Mucosa of gallbladder (tissue), 1 donor: ENCODE results near the gene ADAMTS20. TPM values are rescaled to one million over a fixed set of nuclear protein-coding genes. Genes with fewer than 3 reads are reported as not detected.
A peak's percentile ranks its signal among the peaks of the same experiment; 100 is the strongest.
"Not testable (repeated sequence)": the region's sequence is repeated elsewhere in the genome, so short reads cannot be mapped to it uniquely, and the experiment has no call there.

ENCODE experiments used
- DNase-seq: peaks from one replicate; pipeline ENCODE4 v3.0.0-alpha.2; 2020; ENCODE audit warnings: low spot score
- total RNA-seq: library from RNA; stranded (reverse); gene quantifications from one replicate; pipeline ENCODE4 v1.2.1, GENCODE V29; 2021
- donor health status: DM: no; HTN: no; CAD: no.

The ADAMTS20 gene
- total RNA-seq, 1 donor from 2014 or later: not detected

DNA sequence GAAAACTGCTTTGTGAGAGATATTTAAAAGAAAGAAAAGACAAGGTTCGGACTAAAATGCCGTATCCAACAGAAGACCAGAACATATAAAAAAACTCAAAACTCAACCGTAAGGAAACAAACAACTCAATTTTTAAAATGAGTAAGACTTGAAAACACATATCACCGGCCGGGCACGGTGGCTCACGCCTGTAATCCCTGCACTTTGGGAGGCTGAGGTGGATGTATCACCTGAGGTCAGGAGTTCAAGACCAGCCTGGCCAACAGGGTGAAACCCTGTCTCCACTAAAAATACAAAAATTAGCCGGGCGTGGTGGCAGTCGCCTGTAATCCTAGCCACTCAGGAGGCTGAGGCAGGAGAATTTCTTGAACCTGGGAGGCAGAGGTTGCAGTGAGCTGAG, 192.0 kb downstream of the ADAMTS20 start:
- not testable (repeated sequence) for DNase-seq

DNA sequence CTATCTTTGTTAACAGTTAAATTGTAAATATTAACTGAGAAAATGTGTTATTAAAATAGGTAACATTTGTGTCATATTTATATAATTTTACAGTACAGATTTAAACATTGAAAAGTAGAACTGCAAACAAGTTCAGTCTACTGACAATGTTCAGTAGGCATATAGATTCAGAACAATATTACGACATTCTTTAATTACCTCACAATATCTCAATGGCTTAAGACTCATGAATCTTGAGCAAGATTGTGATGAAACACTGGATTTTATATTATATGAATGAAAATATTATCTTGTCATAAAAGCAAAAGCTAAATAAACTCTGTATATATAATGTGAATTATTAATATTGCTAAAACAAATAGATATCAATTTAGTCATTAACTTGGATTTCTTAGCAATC, 194.9 kb downstream of the ADAMTS20 start:
- DNase-seq: no peak

DNA sequence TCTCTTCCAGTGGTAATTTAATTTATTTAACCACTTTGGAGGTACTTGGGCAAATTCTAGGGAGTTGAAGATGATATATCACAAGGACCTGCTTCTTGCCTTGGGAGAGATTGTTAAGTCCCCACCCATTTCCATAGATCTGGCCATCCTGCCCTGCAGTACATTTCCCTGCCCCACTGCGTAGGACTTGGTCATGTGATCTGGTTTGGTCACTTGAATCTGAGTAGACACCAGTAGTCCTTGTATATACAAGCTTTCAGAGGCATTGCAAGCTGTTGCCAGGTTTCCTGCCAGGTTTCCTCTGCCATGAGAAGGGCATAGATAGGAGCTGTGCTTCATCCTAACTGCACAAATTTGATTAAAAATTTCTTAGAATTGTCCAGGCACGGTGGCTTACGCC, 200.0 kb downstream of the ADAMTS20 start:
- no peak for DNase-seq

DNA sequence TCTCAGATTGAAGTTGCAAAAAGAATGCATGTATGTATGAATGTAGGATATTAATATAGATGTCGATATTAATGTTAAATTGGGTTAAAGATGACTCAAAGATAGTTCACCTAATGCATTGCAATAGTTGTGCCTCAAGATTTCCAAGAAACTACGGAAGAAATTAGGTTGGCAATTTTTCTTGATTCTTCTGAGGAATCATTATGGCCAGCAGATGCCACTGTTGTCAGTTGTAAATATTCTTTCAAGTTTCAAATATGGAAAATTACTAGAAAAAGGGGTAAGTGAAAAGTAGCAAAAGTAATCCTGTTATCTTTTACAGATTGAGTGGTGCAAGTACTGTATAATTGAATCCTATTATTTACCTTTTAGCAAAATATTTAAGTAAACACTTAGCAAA, 202.1 kb downstream of the ADAMTS20 start:
- DNase-seq: no peak

DNA sequence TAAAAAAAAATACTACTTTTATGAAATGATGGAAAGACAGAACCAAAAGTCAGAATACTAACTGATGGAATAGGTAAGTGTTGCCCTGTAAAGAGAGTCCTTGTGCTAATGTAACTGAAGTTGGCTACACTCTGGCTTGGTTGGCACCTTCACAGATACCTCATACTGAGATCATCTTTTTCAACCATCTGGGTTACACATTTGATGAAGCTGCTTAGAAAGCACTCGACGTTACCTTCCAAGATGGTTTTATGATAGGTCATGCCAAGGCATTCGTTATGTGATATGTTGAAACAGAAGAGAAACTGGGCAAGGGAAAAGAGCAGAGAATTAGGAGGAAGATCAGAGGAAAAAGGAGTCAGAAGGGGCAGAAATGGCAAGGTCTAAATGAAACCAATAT, 203.8 kb downstream of the ADAMTS20 start:
- no peak for DNase-seq

- DNase-seq: no peak
These were observed 205.0 kb downstream of the ADAMTS20 start for GRCh38 chr12:43347026-43347425.

DNA sequence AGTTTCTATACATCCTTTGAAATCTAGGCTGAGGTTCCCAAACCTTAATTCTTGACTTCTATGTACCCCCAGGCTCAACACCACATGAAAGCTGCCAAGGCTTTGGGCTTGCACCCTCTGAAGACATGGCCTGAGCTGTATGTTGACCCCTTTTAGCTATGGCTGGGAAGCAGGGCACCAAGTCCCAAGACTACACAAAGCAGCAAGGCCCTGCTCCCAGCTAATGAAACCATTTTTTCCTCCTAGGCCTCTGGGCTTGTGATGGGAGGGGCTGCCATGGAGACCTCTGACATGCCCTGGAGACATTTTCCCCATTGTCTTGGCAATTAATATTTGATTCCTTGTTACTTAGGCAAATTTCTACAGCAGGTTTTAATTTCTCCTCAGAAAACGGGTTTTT, 207.0 kb downstream of the ADAMTS20 start:
- no peak for DNase-seq

DNA sequence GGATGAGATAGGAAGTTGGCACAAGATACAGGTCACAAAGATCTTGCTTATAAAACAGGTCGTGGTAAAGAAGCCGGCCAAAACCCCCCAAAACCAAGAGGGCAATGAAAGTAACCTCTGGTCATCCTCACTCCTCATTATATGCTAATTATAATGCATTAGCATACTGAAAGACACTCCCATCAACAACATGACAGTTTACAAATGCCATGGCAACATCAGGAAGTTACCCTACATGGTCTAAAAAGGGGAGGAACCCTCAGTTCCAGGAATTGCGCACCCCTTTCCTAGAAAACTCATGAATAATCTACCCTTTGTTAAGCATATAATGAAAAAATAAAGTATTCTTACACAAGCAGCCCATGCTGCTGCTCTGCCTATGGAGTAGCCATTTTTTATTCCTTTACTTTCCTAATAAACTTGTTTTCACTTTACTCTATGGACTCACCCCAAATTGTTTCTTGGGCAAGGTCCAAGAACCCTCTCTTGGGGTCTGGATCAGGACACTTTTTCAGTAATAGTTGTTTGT, 210.2 kb downstream of the ADAMTS20 start:
- DNase-seq: not testable (repeated sequence)

- DNase-seq: no peak
These were observed 213.0 kb downstream of the ADAMTS20 start for GRCh38 chr12:43338848-43339526.

DNA sequence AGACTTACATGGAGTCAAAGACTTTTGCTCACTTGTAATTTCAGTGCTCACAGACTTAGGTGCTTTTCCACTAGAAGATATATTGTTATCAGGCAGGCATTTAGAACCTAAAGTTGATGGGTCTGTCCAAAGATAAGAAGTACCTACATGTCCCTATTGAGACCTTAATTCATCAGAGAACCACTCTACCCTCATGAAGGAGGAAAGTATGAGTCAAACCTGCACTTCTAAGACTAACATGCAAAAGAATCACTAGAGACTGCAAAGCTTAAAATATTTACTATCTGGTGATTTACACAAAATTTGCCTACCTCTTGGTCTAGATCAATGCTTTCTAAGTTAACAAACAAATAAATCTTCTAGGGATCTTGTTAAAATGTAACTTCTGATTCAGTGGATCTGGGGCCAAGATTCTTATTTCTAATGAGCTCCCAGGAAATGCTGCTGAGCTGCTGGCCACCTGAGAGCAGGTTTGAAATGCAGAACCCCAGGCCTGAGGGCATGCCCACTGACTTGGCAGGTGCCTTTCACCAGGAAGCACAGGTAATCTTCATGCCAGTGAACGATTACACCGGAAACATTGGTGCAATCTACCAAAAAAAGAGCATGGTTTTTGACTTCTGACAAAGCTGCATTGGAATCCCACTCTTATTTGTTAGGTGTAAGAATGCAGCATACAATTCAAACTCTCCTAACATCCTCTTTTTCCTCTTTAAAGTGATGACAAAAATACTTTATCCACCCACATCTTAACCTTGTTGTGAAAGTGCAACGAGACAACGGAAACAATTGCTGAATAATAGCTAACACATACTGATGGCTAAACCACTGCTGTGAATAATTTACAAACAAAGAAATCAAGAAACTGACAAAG, 214.2 kb downstream of the ADAMTS20 start:
- peak; percentile 14 for DNase-seq

DNA sequence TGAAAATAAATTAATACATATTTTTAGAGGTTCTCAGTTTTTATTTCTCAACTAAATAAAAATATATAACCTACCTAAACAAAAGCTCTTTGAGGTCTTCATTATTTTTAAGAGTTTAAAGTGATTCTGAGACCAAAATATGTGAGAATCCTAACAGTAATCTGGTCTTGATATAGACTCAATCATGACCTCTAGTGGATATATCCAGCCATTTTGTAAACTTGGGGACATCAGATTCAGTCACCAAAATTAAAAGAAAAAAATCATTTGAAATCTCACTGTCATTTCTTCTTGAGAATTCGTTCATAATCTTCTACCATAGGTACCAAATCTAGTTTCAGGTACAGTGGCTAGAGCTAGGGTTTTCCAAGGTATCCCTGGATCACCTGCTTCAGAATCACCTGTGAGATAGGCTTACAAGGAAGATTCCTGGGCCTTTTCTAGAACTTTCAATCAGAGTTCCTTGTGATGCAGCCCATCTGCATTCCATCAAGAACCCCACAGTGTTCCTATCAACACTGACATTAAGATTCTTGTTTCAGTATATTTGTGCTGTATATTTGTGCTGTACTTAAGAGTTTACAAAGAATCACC, 214.9 kb downstream of the ADAMTS20 start:
- no peak for DNase-seq

GRCh38 chr12:43333644-43334043, 218.4 kb downstream of the ADAMTS20 start:
- no peak for DNase-seq

DNA sequence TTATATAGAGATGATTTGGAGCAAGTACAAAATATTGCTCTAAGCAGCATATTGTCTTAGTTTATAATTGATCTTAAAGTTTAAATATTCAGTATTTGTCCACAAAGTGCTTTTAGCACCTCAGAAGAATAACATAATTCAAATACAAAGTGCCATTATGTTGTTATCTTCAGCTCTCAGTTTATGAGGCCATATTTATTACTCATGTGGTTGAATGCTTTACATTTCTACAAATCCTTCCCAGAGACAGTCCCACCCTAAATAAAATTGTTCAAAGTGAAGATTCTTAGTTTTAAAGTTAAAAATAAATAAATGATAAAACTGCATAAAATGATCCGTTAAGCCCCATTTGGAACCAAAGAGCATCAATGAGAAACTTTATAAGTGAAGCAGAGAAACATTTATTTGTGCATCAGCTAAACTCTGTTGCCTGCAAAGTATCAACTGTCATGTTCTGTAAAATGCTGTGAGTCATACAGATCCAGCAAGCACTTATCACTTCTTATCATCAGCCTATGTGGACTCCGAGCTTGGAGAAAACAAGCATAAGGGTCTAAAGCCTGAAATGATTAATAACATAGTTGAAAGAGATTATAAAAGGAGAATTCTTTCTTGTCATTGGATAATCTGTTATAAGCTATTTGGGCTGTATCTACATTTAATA, 218.9 kb downstream of the ADAMTS20 start:
- no peak for DNase-seq

GRCh38 chr12:43331935-43332334, 220.1 kb downstream of the ADAMTS20 start:
- DNase-seq: no peak

DNA sequence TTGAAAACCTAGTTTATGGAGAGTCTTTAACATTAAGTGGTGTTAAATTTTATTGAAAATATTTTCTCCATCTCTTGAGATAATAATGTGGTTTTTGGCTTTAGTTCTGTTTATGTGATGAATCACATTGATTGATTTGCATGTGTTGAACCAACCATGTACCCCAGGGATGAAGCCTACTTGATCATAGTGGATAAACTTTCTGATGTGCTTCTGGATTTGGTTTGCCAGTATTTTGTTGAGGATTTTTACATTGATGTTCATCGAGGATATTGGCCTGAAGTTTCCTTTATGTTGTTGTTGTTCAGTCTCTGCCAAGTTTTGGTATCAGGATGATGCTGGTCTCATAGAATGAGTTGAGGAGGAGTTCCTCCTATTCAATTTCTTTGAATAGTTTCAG, 222.6 kb downstream of the ADAMTS20 start:
- DNase-seq: no peak

GRCh38 chr12:43325786-43326185, 226.2 kb downstream of the ADAMTS20 start:
- no peak for DNase-seq

- DNase-seq: no peak
These were observed 231.7 kb downstream of the ADAMTS20 start for GRCh38 chr12:43320281-43320680.

- no peak for DNase-seq
These were observed 234.0 kb downstream of the ADAMTS20 start for GRCh38 chr12:43318021-43318420.

GRCh38 chr12:43317156-43317555, 234.8 kb downstream of the ADAMTS20 start:
- DNase-seq: no peak

- DNase-seq: no peak
These were observed 235.5 kb downstream of the ADAMTS20 start for GRCh38 chr12:43316520-43316919.

DNA sequence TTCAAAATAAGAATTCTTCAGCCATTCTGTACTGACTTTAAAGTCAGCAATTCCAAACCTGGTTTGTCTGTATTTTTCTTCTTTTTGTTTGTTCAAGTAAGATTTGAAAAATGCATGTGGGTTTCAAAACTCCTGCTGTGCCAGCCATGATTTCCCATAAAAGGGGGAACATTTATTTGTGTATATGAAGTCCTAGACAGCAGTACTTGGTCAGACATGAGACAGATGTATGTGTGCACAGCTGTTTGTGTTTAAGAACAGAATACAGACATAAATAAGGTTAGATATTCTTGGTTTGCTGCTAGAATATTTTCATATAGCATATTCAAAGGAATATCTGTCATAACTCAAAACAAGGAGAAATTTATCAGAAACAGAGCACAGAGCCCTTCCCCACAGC, 236.0 kb downstream of the ADAMTS20 start:
- no peak for DNase-seq

- no peak for DNase-seq
These were observed 239.0 kb downstream of the ADAMTS20 start for GRCh38 chr12:43312991-43313505.
